Panc1 (cell line): Measurements from ENCODE around the gene SARDH.

ENCODE experiments used
- TF ChIP-seq, protein P1 (sequence below): fragments of 450-650 bp; IDR thresholded peaks from 2 replicates; pipeline ENCODE4 v1.5.1; 2017; ENCODE audit warnings: mild to moderate bottlenecking
- TF ChIP-seq, protein P2 (sequence below), 2 experiments: IDR thresholded peaks; 2 replicates each; pipeline ENCODE4 v1.6.1; 2011 to 2012; ENCODE audit warnings: low read depth in 2 of 2, control low read depth in 1 of 2, low read length in 1 of 2, mild to moderate bottlenecking in 1 of 2, moderate library complexity in 1 of 2; ENCODE audit not compliant: insufficient read depth in 1 of 2

DNA sequence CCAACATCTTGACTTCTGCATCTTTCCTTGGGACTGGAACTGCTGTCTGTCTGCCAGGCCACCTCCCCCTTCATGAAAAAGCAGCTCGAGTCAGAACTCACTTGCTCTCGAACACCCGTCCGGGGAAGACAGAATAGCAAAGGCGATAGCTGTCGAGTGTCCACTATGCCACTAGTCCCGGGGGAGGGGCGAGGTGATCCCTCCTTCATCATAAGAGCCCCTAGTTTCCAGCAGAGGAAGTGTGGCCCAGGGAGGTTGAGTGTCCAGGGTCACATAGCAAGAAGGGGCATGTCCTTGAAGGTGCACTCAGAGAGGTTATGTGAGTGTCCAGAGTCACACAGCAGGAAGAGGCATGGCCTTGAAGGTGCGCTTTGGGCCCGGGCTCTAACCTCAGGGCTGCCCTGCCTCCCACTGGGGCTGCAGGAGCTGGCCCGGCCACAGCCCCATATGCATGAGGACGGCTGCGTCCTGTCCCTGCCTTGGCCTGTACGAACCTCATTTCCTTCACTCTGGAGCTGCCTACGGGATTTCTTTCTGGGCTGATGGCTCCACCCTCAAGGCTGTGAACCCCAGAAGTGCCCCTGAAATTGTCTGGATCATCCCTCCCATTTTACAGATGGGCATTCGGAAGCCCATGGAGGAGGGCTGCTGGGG lies 95.3 kb downstream of the SARDH start:
- TF ChIP-seq, protein P1, sequence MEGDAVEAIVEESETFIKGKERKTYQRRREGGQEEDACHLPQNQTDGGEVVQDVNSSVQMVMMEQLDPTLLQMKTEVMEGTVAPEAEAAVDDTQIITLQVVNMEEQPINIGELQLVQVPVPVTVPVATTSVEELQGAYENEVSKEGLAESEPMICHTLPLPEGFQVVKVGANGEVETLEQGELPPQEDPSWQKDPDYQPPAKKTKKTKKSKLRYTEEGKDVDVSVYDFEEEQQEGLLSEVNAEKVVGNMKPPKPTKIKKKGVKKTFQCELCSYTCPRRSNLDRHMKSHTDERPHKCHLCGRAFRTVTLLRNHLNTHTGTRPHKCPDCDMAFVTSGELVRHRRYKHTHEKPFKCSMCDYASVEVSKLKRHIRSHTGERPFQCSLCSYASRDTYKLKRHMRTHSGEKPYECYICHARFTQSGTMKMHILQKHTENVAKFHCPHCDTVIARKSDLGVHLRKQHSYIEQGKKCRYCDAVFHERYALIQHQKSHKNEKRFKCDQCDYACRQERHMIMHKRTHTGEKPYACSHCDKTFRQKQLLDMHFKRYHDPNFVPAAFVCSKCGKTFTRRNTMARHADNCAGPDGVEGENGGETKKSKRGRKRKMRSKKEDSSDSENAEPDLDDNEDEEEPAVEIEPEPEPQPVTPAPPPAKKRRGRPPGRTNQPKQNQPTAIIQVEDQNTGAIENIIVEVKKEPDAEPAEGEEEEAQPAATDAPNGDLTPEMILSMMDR = no peak
- TF ChIP-seq, protein P2, sequence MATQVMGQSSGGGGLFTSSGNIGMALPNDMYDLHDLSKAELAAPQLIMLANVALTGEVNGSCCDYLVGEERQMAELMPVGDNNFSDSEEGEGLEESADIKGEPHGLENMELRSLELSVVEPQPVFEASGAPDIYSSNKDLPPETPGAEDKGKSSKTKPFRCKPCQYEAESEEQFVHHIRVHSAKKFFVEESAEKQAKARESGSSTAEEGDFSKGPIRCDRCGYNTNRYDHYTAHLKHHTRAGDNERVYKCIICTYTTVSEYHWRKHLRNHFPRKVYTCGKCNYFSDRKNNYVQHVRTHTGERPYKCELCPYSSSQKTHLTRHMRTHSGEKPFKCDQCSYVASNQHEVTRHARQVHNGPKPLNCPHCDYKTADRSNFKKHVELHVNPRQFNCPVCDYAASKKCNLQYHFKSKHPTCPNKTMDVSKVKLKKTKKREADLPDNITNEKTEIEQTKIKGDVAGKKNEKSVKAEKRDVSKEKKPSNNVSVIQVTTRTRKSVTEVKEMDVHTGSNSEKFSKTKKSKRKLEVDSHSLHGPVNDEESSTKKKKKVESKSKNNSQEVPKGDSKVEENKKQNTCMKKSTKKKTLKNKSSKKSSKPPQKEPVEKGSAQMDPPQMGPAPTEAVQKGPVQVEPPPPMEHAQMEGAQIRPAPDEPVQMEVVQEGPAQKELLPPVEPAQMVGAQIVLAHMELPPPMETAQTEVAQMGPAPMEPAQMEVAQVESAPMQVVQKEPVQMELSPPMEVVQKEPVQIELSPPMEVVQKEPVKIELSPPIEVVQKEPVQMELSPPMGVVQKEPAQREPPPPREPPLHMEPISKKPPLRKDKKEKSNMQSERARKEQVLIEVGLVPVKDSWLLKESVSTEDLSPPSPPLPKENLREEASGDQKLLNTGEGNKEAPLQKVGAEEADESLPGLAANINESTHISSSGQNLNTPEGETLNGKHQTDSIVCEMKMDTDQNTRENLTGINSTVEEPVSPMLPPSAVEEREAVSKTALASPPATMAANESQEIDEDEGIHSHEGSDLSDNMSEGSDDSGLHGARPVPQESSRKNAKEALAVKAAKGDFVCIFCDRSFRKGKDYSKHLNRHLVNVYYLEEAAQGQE (IDR thresholded peaks at IDR 0.05; ENCODE audit: insufficient read depth in 1 of 2, low read depth in 2 of 2, low read length in 1 of 2) = no peak
